GM15510 (cell line): ENCODE results near the gene BCAR1.

ENCODE experiments used
- POLR2A ChIP-seq: IDR thresholded peaks from 3 replicates; pipeline ENCODE4 v1.6.1; 2011; ENCODE audit warnings: borderline replicate concordance; ENCODE audit not compliant: insufficient read length; ENCODE audit errors: extremely low read depth

Gene BCAR1

GRCh38 chr16:75206749-75207451 is 44.5 kb downstream of the BCAR1 start, which contains the start of gene CTRB2:
TSS of gene CTRB2 (minus strand) at chr16:75207161. CDS start at chr16:75207141, 20 bp downstream.
- TF ChIP-seq POLR2A: no peak

GRCh38 chr16:75204410-75204758 is 47.0 kb downstream of the BCAR1 start:
- no peak for TF ChIP-seq POLR2A

- TF ChIP-seq POLR2A: no peak
These were observed 47.6 kb downstream of the BCAR1 start for GRCh38 chr16:75203667-75204409.

GRCh38 chr16:75203096-75203495 is 48.3 kb downstream of the BCAR1 start:
- no peak for TF ChIP-seq POLR2A

GRCh38 chr16:75202069-75202590 is 49.3 kb downstream of the BCAR1 start:
- no peak for TF ChIP-seq POLR2A

GRCh38 chr16:75198135-75198600 is 53.3 kb downstream of the BCAR1 start:
- no peak for TF ChIP-seq POLR2A

GRCh38 chr16:75197522-75198134 is 53.8 kb downstream of the BCAR1 start:
- no peak for TF ChIP-seq POLR2A

GRCh38 chr16:75196836-75197235 is 54.6 kb downstream of the BCAR1 start:
- no peak for TF ChIP-seq POLR2A

- no peak for TF ChIP-seq POLR2A
These were observed 55.3 kb downstream of the BCAR1 start for GRCh38 chr16:75195811-75196790.

- TF ChIP-seq POLR2A: no peak
These were observed 57.5 kb downstream of the BCAR1 start for GRCh38 chr16:75193730-75194444.

- no peak for TF ChIP-seq POLR2A
These were observed 58.2 kb downstream of the BCAR1 start for GRCh38 chr16:75193265-75193650.

GRCh38 chr16:75192606-75193264 is 58.7 kb downstream of the BCAR1 start:
- no peak for TF ChIP-seq POLR2A

- TF ChIP-seq POLR2A: no peak
These were observed 61.7 kb downstream of the BCAR1 start for GRCh38 chr16:75189638-75190245.
